ENCODE results near the gene CAMK2N1. TPM values are rescaled to one million over a fixed set of nuclear protein-coding genes. Genes with fewer than 3 reads are reported as not detected.

Gene CAMK2N1
- polyA plus RNA-seq, 2 of the 4 experiments (the other 2 are of a cell fraction): 49.7 to 56.4 TPM

- Histone ChIP-seq H3K4me3 (no peak overlapping the region), H3K9me3 (no peaks in the 10 kb centered on the region), H3K4me1 (peaks cover 9% of the 10 kb centered on the region; the same call in 2 of the 3 replicates), H3K4me2 (no peak overlapping the region), H3K27ac (no peak overlapping the region)
- ChIA-PET POLR2A (no interaction called here), CTCF (interaction anchor here (0.7 kb wide), 1 partner anchor 13 kb away, joined by 3 read pairs; no protein-coding TSS in a partner anchor)
- FAIRE-seq (no peak), ATAC-seq (no peak), DNase-seq (ENCODE audit: low read depth in 1 of 2, low spot score in 1 of 2) (no peak)
- WGBS (ENCODE audit: missing lambda C conversion rate): 83% methylated on average over 1 of the region's 1 CpG
- TF ChIP-seq JUN (IDR thresholded peaks at IDR 0.05) (no peak), CBX2 (IDR thresholded peaks at IDR 0.05; ENCODE audit: borderline replicate concordance, low read depth) (no peak), CHD4 (IDR thresholded peaks at IDR 0.05; ENCODE audit: borderline replicate concordance) (no peak), EP300 (IDR thresholded peaks at IDR 0.05) (no peak), EHF (CRISPR knock-in tag; IDR thresholded peaks at IDR 0.05) (no peak), USF2 (IDR thresholded peaks at IDR 0.05) (no peak), CBX8 (IDR thresholded peaks at IDR 0.05) (no peak), PHF8 (IDR thresholded peaks at IDR 0.05; ENCODE audit: borderline replicate concordance, low read depth) (no peak)
Measured at GRCh38 chr1:20505488-20505887, 19.5 kb upstream of the CAMK2N1 start.

GRCh38 chr1:20500716-20501115, 14.7 kb upstream of the CAMK2N1 start:
- no peak for ATAC-seq
- Histone ChIP-seq H3K4me3 (no peak overlapping the region), H3K9me3 (no peaks in the 10 kb centered on the region), H3K27ac (no peak overlapping the region), H3K4me2 (no peak overlapping the region), H3K4me1 (no peaks in the 10 kb centered on the region)
- POLR2A ChIA-PET: interaction anchor here (0.5 kb wide), 1 partner anchor 53 kb away, joined by 4 read pairs; no protein-coding TSS in a partner anchor
- TF ChIP-seq CHD2 (IDR thresholded peaks at IDR 0.05; ENCODE audit: low read length, partially characterized antibody) (no peak), MAX (IDR thresholded peaks at IDR 0.05) (no peak), RFX5 (IDR thresholded peaks at IDR 0.05) (no peak), KDM1A (IDR thresholded peaks at IDR 0.05; ENCODE audit: low read depth) (no peak), HES2 (IDR thresholded peaks at IDR 0.05) (no peak), CHD4 (IDR thresholded peaks at IDR 0.05; ENCODE audit: borderline replicate concordance) (no peak), PBX3 (IDR thresholded peaks at IDR 0.05) (no peak), ZFP36 (IDR thresholded peaks at IDR 0.05; ENCODE audit: borderline replicate concordance, partially characterized antibody) (no peak), NFE2L2 (conservative IDR thresholded peaks at IDR 0.05; ENCODE audit: low read length) (no peak), ESRRA (IDR thresholded peaks at IDR 0.05; ENCODE audit: borderline replicate concordance, low read length) (no peak), CTCF (IDR thresholded peaks at IDR 0.05) (no peak), BCL3 (IDR thresholded peaks at IDR 0.05) (no peak), ELK1 (IDR thresholded peaks at IDR 0.05; ENCODE audit: low read depth, low read length) (no peak), CEBPB (IDR thresholded peaks at IDR 0.05) (no peak), CBX8 (IDR thresholded peaks at IDR 0.05) (no peak), RARB (CRISPR knock-in tag; IDR thresholded peaks at IDR 0.05) (no peak), JUN (IDR thresholded peaks at IDR 0.05) (no peak), NR3C1 (IDR thresholded peaks at IDR 0.05) (no peak), MAFK (IDR thresholded peaks at IDR 0.05; ENCODE audit: partially characterized antibody) (no peak)
- WGBS (ENCODE audit: missing lambda C conversion rate): 98% methylated on average over 8 of the region's 17 CpGs
- no peak for FAIRE-seq
- no peak for DNase-seq (ENCODE audit: low read depth in 1 of 2, low spot score in 1 of 2)
- CTCF ChIA-PET: interaction anchor here (0.7 to 1.3 kb wide), 3 partner anchors 75 to 583 kb away, joined by 3 to 5 read pairs (median 3); no protein-coding TSS in a partner anchor

All from A549 (cell line).